H1 (cell line): Measurements from ENCODE around the gene TSHR. TPM values are rescaled to one million over a fixed set of nuclear protein-coding genes. Genes with fewer than 3 reads are reported as not detected.

ENCODE experiments used
- CTCF ChIA-PET: fragments of 300-600 bp; sonication (Branson Sonifier 250); formaldehyde crosslinking; loops from one replicate; lab custom pipeline; 2021; ENCODE audit not compliant: partially characterized antibody; lab: Charles Lee
- POLR2A ChIA-PET: fragments of 300-600 bp; sonication (Branson Sonifier 250); formaldehyde crosslinking; loops from one replicate; lab custom pipeline; 2021; ENCODE audit warnings: inconsistent platforms; ENCODE audit not compliant: partially characterized antibody; lab: Charles Lee
- DNase-seq, 2 experiments: peaks; one replicate each; pipeline versions ENCODE4 v3.0.0 to v3.0.0-alpha.2; 2010 to 2022; ENCODE audit warnings: low spot score in 2 of 2, low read depth in 1 of 2, mixed read lengths in 1 of 2
- FAIRE-seq: peaks from 2 replicates; lab custom pipeline; 2011; peaks lifted over from hg19 to GRCh38; lab: Jason Lieb, UNC
- H2AFZ ChIP-seq: 2 replicates; pipeline ENCODE4 v1.8.1; 2012; ENCODE audit warnings: low read length, inconsistent platforms
- H2AK5ac ChIP-seq: 2 replicates; pipeline ENCODE4 v1.6.1; 2013; ENCODE audit warnings: low read depth, low read length
- H2BK120ac ChIP-seq: replicated peaks from 2 replicates; pipeline ENCODE3; 2013; ENCODE audit warnings: low read depth, low read length, inconsistent platforms
- H2BK12ac ChIP-seq: 2 replicates; pipeline ENCODE4 v1.6.1; 2013; ENCODE audit warnings: low read depth, low read length
- H2BK15ac ChIP-seq: 2 replicates; pipeline ENCODE4 v1.6.1; 2013; ENCODE audit warnings: low read length
- H2BK20ac ChIP-seq: 2 replicates; pipeline ENCODE4 v1.6.1; 2013; ENCODE audit warnings: low read length
- H2BK5ac ChIP-seq: 2 replicates; pipeline ENCODE4 v1.6.1; 2013; ENCODE audit warnings: low read depth, low read length
- H3K14ac ChIP-seq: 2 replicates; pipeline ENCODE4 v1.6.1; 2013; ENCODE audit warnings: inconsistent platforms; ENCODE audit not compliant: insufficient read length
- H3K18ac ChIP-seq: 2 replicates; pipeline ENCODE4 v1.6.1; 2013; ENCODE audit warnings: low read length; ENCODE audit errors: extremely low read depth
- H3K23ac ChIP-seq: 2 replicates; pipeline ENCODE4 v1.6.1; 2013; ENCODE audit warnings: inconsistent platforms; ENCODE audit not compliant: insufficient read length
- H3K23me2 ChIP-seq: 2 replicates; pipeline ENCODE4 v1.6.1; 2013; ENCODE audit warnings: low read depth, low read length
- H3K27ac ChIP-seq: 2 replicates; pipeline ENCODE4 v1.6.1; 2011; ENCODE audit warnings: low read depth, low read length, inconsistent platforms
- H3K27me3 ChIP-seq, 4 experiments: replicated peaks in 1 of 4; 1 replicate in 1 of 4; 2 replicates in 3 of 4; pipeline versions ENCODE4 v1.6.1 to v1.8.1; 2011 to 2013; ENCODE audit warnings: low read length in 3 of 4, mild to moderate bottlenecking in 3 of 4, inconsistent platforms in 2 of 4, mixed read lengths in 2 of 4, moderate library complexity in 1 of 4; ENCODE audit not compliant: control insufficient read depth in 3 of 4, insufficient read depth in 3 of 4; ENCODE audit errors: extremely low read depth in 1 of 4
- H3K36me3 ChIP-seq, 4 experiments: 2 replicates each; pipeline versions ENCODE4 v1.6.1 to v1.8.1; 2011 to 2013; ENCODE audit warnings: mild to moderate bottlenecking in 4 of 4, low read length in 3 of 4, moderate library complexity in 2 of 4, control low read depth in 1 of 4, inconsistent platforms in 1 of 4; ENCODE audit not compliant: insufficient read depth in 4 of 4, control insufficient read depth in 2 of 4
- H3K4ac ChIP-seq: replicated peaks from 2 replicates; pipeline ENCODE3; 2013; ENCODE audit warnings: low read length, low read depth, mixed read lengths, inconsistent platforms; ENCODE audit not compliant: insufficient read length
- H3K4me1 ChIP-seq, 4 experiments: replicated peaks in 1 of 4; 1 replicate in 1 of 4; 2 replicates in 3 of 4; pipeline versions ENCODE4 v1.6.1 to v1.8.1; 2011 to 2013; ENCODE audit warnings: low read length in 3 of 4, inconsistent platforms in 2 of 4, mixed read lengths in 1 of 4; ENCODE audit not compliant: insufficient read depth in 4 of 4, control insufficient read depth in 3 of 4
- H3K4me2 ChIP-seq, 2 experiments: 2 replicates each; pipeline versions ENCODE4 v1.6.1 to v1.8.1; 2011 to 2013; ENCODE audit warnings: low read depth in 2 of 2, low read length in 2 of 2, control low read depth in 1 of 2, inconsistent platforms in 1 of 2, mild to moderate bottlenecking in 1 of 2; ENCODE audit not compliant: insufficient read depth in 1 of 2
- H3K4me3 ChIP-seq, 4 experiments: fragments of 200-600, 300-600 bp in 1 of 4; sonication (generic), shearing (Covaris generic), sonication (Bioruptor Twin) in 1 of 4; 2 replicates each; pipeline versions ENCODE4 v1.5.1 to v1.8.1; 2011 to 2016; ENCODE audit warnings: low read length in 4 of 4, low read depth in 3 of 4, control low read depth in 2 of 4, inconsistent platforms in 2 of 4, mild to moderate bottlenecking in 2 of 4, mixed read lengths in 1 of 4, moderate library complexity in 1 of 4; ENCODE audit not compliant: insufficient read depth in 2 of 4; ENCODE audit errors: extremely low read depth in 1 of 4
- H3K56ac ChIP-seq: replicated peaks from 2 replicates; pipeline ENCODE3; 2013; ENCODE audit warnings: low read depth, mild to moderate bottlenecking, mixed read lengths, low read length, inconsistent platforms; ENCODE audit not compliant: insufficient read length
- H3K79me1 ChIP-seq: 2 replicates; pipeline ENCODE4 v1.6.1; 2013; ENCODE audit warnings: low read depth, low read length, control low read depth
- H3K79me2 ChIP-seq, 2 experiments: 2 replicates each; pipeline versions ENCODE4 v1.6.1 to v1.8.1; 2012 to 2013; ENCODE audit warnings: low read length in 2 of 2, mild to moderate bottlenecking in 2 of 2, inconsistent platforms in 1 of 2; ENCODE audit not compliant: insufficient read depth in 2 of 2, control insufficient read depth in 1 of 2
- H3K9ac ChIP-seq, 4 experiments: replicated peaks in 1 of 4; 1 replicate in 1 of 4; 2 replicates in 3 of 4; pipeline versions ENCODE4 v1.6.1 to v1.8.1; 2011 to 2013; ENCODE audit warnings: low read depth in 3 of 4, low read length in 3 of 4, control low read depth in 2 of 4, mild to moderate bottlenecking in 2 of 4, moderate library complexity in 2 of 4, inconsistent platforms in 1 of 4; ENCODE audit errors: extremely low read depth in 1 of 4
- H3K9me3 ChIP-seq, 2 experiments: 2 replicates each; pipeline versions ENCODE4 v1.6.1 to v1.8.1; 2012 to 2013; ENCODE audit warnings: mild to moderate bottlenecking in 2 of 2, moderate library complexity in 2 of 2, control low read depth in 1 of 2, inconsistent platforms in 1 of 2, low read depth in 1 of 2, low read length in 1 of 2, mixed read lengths in 1 of 2; ENCODE audit not compliant: insufficient read depth in 2 of 2
- H4K20me1 ChIP-seq, 2 experiments: replicated peaks in 1 of 2; 2 replicates each; pipeline versions ENCODE3 to v1.8.1; 2011 to 2013; ENCODE audit warnings: inconsistent platforms in 2 of 2, low read length in 2 of 2, mild to moderate bottlenecking in 1 of 2; ENCODE audit not compliant: insufficient read depth in 2 of 2, control insufficient read depth in 1 of 2
- H4K5ac ChIP-seq: 2 replicates; pipeline ENCODE4 v1.6.1; 2013; ENCODE audit warnings: low read length, low read depth, mixed read lengths, inconsistent platforms; ENCODE audit not compliant: insufficient read length
- H4K8ac ChIP-seq: 2 replicates; pipeline ENCODE4 v1.8.0; 2013; ENCODE audit warnings: mild to moderate bottlenecking, moderate library complexity, low read length, inconsistent platforms; ENCODE audit not compliant: insufficient read depth; ENCODE audit errors: extremely low read depth
- H4K91ac ChIP-seq: replicated peaks from 2 replicates; pipeline ENCODE3; 2013; ENCODE audit warnings: low read length, mixed read lengths, inconsistent platforms; ENCODE audit not compliant: insufficient read length
- ASH2L ChIP-seq: fragments of 200-600, 300-600 bp; sonication (generic); IDR thresholded peaks from one replicate; pipeline ENCODE4 v1.7.1; 2017; ENCODE audit warnings: low read length
- MAFK ChIP-seq: IDR thresholded peaks from 2 replicates; pipeline ENCODE4 v1.6.1; 2012; ENCODE audit warnings: low read depth, mild to moderate bottlenecking, improper control_type of control experiment, low read length
- POLR2A ChIP-seq, 2 experiments: IDR thresholded peaks; 1 replicate in 1 of 2; 2 replicates in 1 of 2; pipeline ENCODE4 v1.6.1; 2011; ENCODE audit warnings: low read depth in 2 of 2, low read length in 2 of 2, mild to moderate bottlenecking in 2 of 2; ENCODE audit errors: control extremely low read depth in 1 of 2
- TEAD4 ChIP-seq: IDR thresholded peaks from 2 replicates; pipeline ENCODE4 v1.6.1; 2012; ENCODE audit warnings: low read depth, low read length, inconsistent platforms, mixed read lengths
- WGBS, 2 experiments: shearing (Covaris generic) in 1 of 2; methylation state at CpG; one replicate each; pipeline versions ENCODE4 v1.1.6 to v1.1.7; 2013 to 2015; ENCODE audit warnings: low lambda C conversion rate in 2 of 2, mixed read lengths in 2 of 2, inconsistent platforms in 1 of 2, low coverage in 1 of 2, missing lambda C conversion rate in 1 of 2; ENCODE audit not compliant: insufficient replicate concordance in 2 of 2, insufficient coverage in 1 of 2, insufficient read length in 1 of 2; ENCODE audit errors: extremely low coverage in 1 of 2, missing lambda C conversion rate in 1 of 2; 5-methylcytosine and 5-hydroxymethylcytosine counted together
- polyA plus RNA-seq, 7 experiments: library from polyadenylated mRNA; depleted of rRNA in 3 of 7; stranded (reverse) in 5 of 7; unstranded in 2 of 7; fragments of >200 nt in 5 of 7; fragments of 200-250 nt in 2 of 7; gene quantifications; 1 replicate in 5 of 7; 2 replicates in 1 of 7; 4 replicates in 1 of 7; pipeline versions ENCODE4 v1.2.1 to v1.2.3, GENCODE V29; 2011 to 2013; ENCODE audit warnings: missing spikeins in 2 of 7, mixed read lengths in 2 of 7
- total RNA-seq: library from RNA; stranded (reverse); fragmentation: NEBNext Ultra II Directional; extraction: Animal tissue kit (Norgen Biotek cat#: 25700); gene quantifications from 2 replicates; pipeline ENCODE4 v1.2.1, GENCODE V29; 2021

TSHR gene
- total and polyA plus RNA-seq, 2 of the 8 experiments (the other 6 are each of a cell fraction or from before 2014, with no cell fraction given) = 0.27 TPM; not detected in 1

GRCh38 chr14:80948291-80948690, 7.1 kb upstream of the TSHR start:
- ChIA-PET CTCF (no interaction called here), POLR2A (no interaction called here)
- Histone ChIP-seq H2BK5ac (no peak overlapping the region), H2AK5ac (no peak overlapping the region), H3K4me1 (no peaks in the 10 kb centered on the region), H3K9ac (no peak overlapping the region), H3K27ac (no peak overlapping the region), H3K14ac (no peak overlapping the region), H3K9me3 (no peaks in the 10 kb centered on the region), H2BK120ac (no peak overlapping the region), H3K18ac (no peak overlapping the region), H3K23me2 (no peaks in the 10 kb centered on the region), H4K20me1 (no peaks in the 10 kb centered on the region), H3K27me3 (no peaks in the 10 kb centered on the region), H4K5ac (no peak overlapping the region), H4K8ac (no peak overlapping the region), H3K23ac (no peak overlapping the region), H2BK15ac (no peak overlapping the region), H3K4me2 (no peak overlapping the region), H2BK20ac (no peak overlapping the region), H3K56ac (no peak overlapping the region), H3K36me3 (no peaks in the 10 kb centered on the region), H4K91ac (no peak overlapping the region), H3K4ac (no peak overlapping the region), H3K79me2 (no peaks in the 10 kb centered on the region), H3K79me1 (no peaks in the 10 kb centered on the region), H2AFZ (no peak overlapping the region), H2BK12ac (no peak overlapping the region), H3K4me3 (no peak overlapping the region)
- DNase-seq = no peak
- FAIRE-seq = no peak
- 97% methylated on average over 1 of the region's 1 CpG; no CpG with 5 or more reads in 1 of the 2 experiments for WGBS, 2 experiments
- TF ChIP-seq POLR2A (IDR thresholded peaks at IDR 0.05; ENCODE audit: control extremely low read depth in 1 of 2, low read depth in 2 of 2, low read length in 2 of 2) (no peak), TEAD4 (no peak), ASH2L (no peak), MAFK (no peak)
